ENCODE data around the gene COL9A3.

The COL9A3 gene

GRCh38 chr20:62834967-62835730, 18.3 kb downstream of the COL9A3 start:
- Histone ChIP-seq H3K9me3 (ENCODE audit: control insufficient read depth, insufficient read depth, low read length) (no peaks in the 10 kb centered on the region), H3K27me3 (ENCODE audit: control insufficient read depth, insufficient read depth, low read length) (no peaks in the 10 kb centered on the region), H3K36me3 (ENCODE audit: control insufficient read depth, insufficient read depth, low read length) (peaks cover 38% of the 10 kb centered on the region), H3K4me1 (ENCODE audit: control insufficient read depth, insufficient read depth, low read length) (no peaks in the 10 kb centered on the region), H3K4me3 (ENCODE audit: low read depth, low read length) (no peak overlapping the region), H3K27ac (ENCODE audit: low read depth, low read length) (no peak overlapping the region), H3K9ac (ENCODE audit: low read depth, low read length) (no peak overlapping the region)

- Histone ChIP-seq H3K27me3 (ENCODE audit: control insufficient read depth, insufficient read depth, low read length) (no peaks in the 10 kb centered on the region), H3K27ac (ENCODE audit: low read depth, low read length) (no peak overlapping the region), H3K9ac (ENCODE audit: low read depth, low read length) (no peak overlapping the region), H3K4me1 (ENCODE audit: control insufficient read depth, insufficient read depth, low read length) (no peaks in the 10 kb centered on the region), H3K36me3 (ENCODE audit: control insufficient read depth, insufficient read depth, low read length) (peaks cover 44% of the 10 kb centered on the region), H3K4me3 (ENCODE audit: low read depth, low read length) (no peak overlapping the region), H3K9me3 (ENCODE audit: control insufficient read depth, insufficient read depth, low read length) (no peaks in the 10 kb centered on the region)
Observed at GRCh38 chr20:62835931-62836861, 19.3 kb downstream of the COL9A3 start.

- H3K27me3 ChIP-seq (ENCODE audit: control insufficient read depth, insufficient read depth, low read length): no peaks in the 10 kb centered on the region
- no peak overlapping the region for H3K4me3 ChIP-seq (ENCODE audit: low read depth, low read length)
- no peak overlapping the region for H3K9ac ChIP-seq (ENCODE audit: low read depth, low read length)
- H3K27ac ChIP-seq (ENCODE audit: low read depth, low read length): no peak overlapping the region
- no peaks in the 10 kb centered on the region for H3K4me1 ChIP-seq (ENCODE audit: control insufficient read depth, insufficient read depth, low read length)
- H3K9me3 ChIP-seq (ENCODE audit: control insufficient read depth, insufficient read depth, low read length): no peaks in the 10 kb centered on the region
- peaks cover 37% of the 10 kb centered on the region for H3K36me3 ChIP-seq (ENCODE audit: control insufficient read depth, insufficient read depth, low read length)
Observed at GRCh38 chr20:62836967-62837490, 20.2 kb downstream of the COL9A3 start.

GRCh38 chr20:62837790-62838127, 20.9 kb downstream of the COL9A3 start:
- no peaks in the 10 kb centered on the region for H3K27me3 ChIP-seq (ENCODE audit: control insufficient read depth, insufficient read depth, low read length)
- H3K36me3 ChIP-seq (ENCODE audit: control insufficient read depth, insufficient read depth, low read length): peaks cover 33% of the 10 kb centered on the region
- no peaks in the 10 kb centered on the region for H3K9me3 ChIP-seq (ENCODE audit: control insufficient read depth, insufficient read depth, low read length)
- no peak overlapping the region for H3K4me3 ChIP-seq (ENCODE audit: low read depth, low read length)
- no peak overlapping the region for H3K9ac ChIP-seq (ENCODE audit: low read depth, low read length)
- H3K4me1 ChIP-seq (ENCODE audit: control insufficient read depth, insufficient read depth, low read length): no peaks in the 10 kb centered on the region
- H3K27ac ChIP-seq (ENCODE audit: low read depth, low read length): no peak overlapping the region

- Histone ChIP-seq H3K27ac (ENCODE audit: low read depth, low read length) (no peak overlapping the region), H3K4me1 (ENCODE audit: control insufficient read depth, insufficient read depth, low read length) (no peaks in the 10 kb centered on the region), H3K9ac (ENCODE audit: low read depth, low read length) (no peak overlapping the region), H3K27me3 (ENCODE audit: control insufficient read depth, insufficient read depth, low read length) (no peaks in the 10 kb centered on the region), H3K36me3 (ENCODE audit: control insufficient read depth, insufficient read depth, low read length) (peaks cover 31% of the 10 kb centered on the region), H3K9me3 (ENCODE audit: control insufficient read depth, insufficient read depth, low read length) (no peaks in the 10 kb centered on the region), H3K4me3 (ENCODE audit: low read depth, low read length) (no peak overlapping the region)
Observed at GRCh38 chr20:62838128-62838891, 21.5 kb downstream of the COL9A3 start.

- Histone ChIP-seq H3K27ac (ENCODE audit: low read depth, low read length) (no peak overlapping the region), H3K4me3 (ENCODE audit: low read depth, low read length) (no peak overlapping the region), H3K9ac (ENCODE audit: low read depth, low read length) (no peak overlapping the region), H3K27me3 (ENCODE audit: control insufficient read depth, insufficient read depth, low read length) (no peaks in the 10 kb centered on the region), H3K4me1 (ENCODE audit: control insufficient read depth, insufficient read depth, low read length) (no peaks in the 10 kb centered on the region), H3K9me3 (ENCODE audit: control insufficient read depth, insufficient read depth, low read length) (no peaks in the 10 kb centered on the region), H3K36me3 (ENCODE audit: control insufficient read depth, insufficient read depth, low read length) (peaks cover 34% of the 10 kb centered on the region)
Observed at GRCh38 chr20:62839261-62839660, 22.4 kb downstream of the COL9A3 start.

GRCh38 chr20:62839816-62840215, 23.0 kb downstream of the COL9A3 start:
- Histone ChIP-seq H3K4me1 (ENCODE audit: control insufficient read depth, insufficient read depth, low read length) (no peaks in the 10 kb centered on the region), H3K9ac (ENCODE audit: low read depth, low read length) (no peak overlapping the region), H3K27ac (ENCODE audit: low read depth, low read length) (no peak overlapping the region), H3K9me3 (ENCODE audit: control insufficient read depth, insufficient read depth, low read length) (no peaks in the 10 kb centered on the region), H3K27me3 (ENCODE audit: control insufficient read depth, insufficient read depth, low read length) (no peaks in the 10 kb centered on the region), H3K4me3 (ENCODE audit: low read depth, low read length) (no peak overlapping the region), H3K36me3 (ENCODE audit: control insufficient read depth, insufficient read depth, low read length) (peaks cover 34% of the 10 kb centered on the region)

- no peak overlapping the region for H3K27ac ChIP-seq (ENCODE audit: low read depth, low read length)
Observed at GRCh38 chr20:62840244-62841197, 23.7 kb downstream of the COL9A3 start.

GRCh38 chr20:62841705-62842212, 24.9 kb downstream of the COL9A3 start:
- no peaks in the 10 kb centered on the region for H3K4me1 ChIP-seq (ENCODE audit: control insufficient read depth, insufficient read depth, low read length)

More at GRCh38 chr20:62840244-62841197, 23.7 kb downstream of the COL9A3 start:
- Histone ChIP-seq H3K27me3 (ENCODE audit: control insufficient read depth, insufficient read depth, low read length) (no peaks in the 10 kb centered on the region), H3K4me3 (ENCODE audit: low read depth, low read length) (no peak overlapping the region), H3K9me3 (ENCODE audit: control insufficient read depth, insufficient read depth, low read length) (no peaks in the 10 kb centered on the region), H3K36me3 (ENCODE audit: control insufficient read depth, insufficient read depth, low read length) (peaks cover 38% of the 10 kb centered on the region), H3K4me1 (ENCODE audit: control insufficient read depth, insufficient read depth, low read length) (no peaks in the 10 kb centered on the region), H3K9ac (ENCODE audit: low read depth, low read length) (no peak overlapping the region)

GRCh38 chr20:62843656-62844055, 26.8 kb downstream of the COL9A3 start:
- Histone ChIP-seq H3K9ac (ENCODE audit: low read depth, low read length) (no peak overlapping the region), H3K27me3 (ENCODE audit: control insufficient read depth, insufficient read depth, low read length) (no peaks in the 10 kb centered on the region), H3K4me3 (ENCODE audit: low read depth, low read length) (no peak overlapping the region), H3K9me3 (ENCODE audit: control insufficient read depth, insufficient read depth, low read length) (no peaks in the 10 kb centered on the region), H3K36me3 (ENCODE audit: control insufficient read depth, insufficient read depth, low read length) (peaks cover 37% of the 10 kb centered on the region), H3K4me1 (ENCODE audit: control insufficient read depth, insufficient read depth, low read length) (no peaks in the 10 kb centered on the region), H3K27ac (ENCODE audit: low read depth, low read length) (no peak overlapping the region)

More at GRCh38 chr20:62841705-62842212, 24.9 kb downstream of the COL9A3 start:
- Histone ChIP-seq H3K9me3 (ENCODE audit: control insufficient read depth, insufficient read depth, low read length) (no peaks in the 10 kb centered on the region), H3K4me3 (ENCODE audit: low read depth, low read length) (no peak overlapping the region), H3K27me3 (ENCODE audit: control insufficient read depth, insufficient read depth, low read length) (no peaks in the 10 kb centered on the region), H3K9ac (ENCODE audit: low read depth, low read length) (no peak overlapping the region), H3K27ac (ENCODE audit: low read depth, low read length) (no peak overlapping the region), H3K36me3 (ENCODE audit: control insufficient read depth, insufficient read depth, low read length) (peaks cover 44% of the 10 kb centered on the region)
